PC-9 (cell line): ENCODE data around the gene SLC4A9. TPM values are rescaled to one million over a fixed set of nuclear protein-coding genes. Genes with fewer than 3 reads are reported as not detected.
A peak's percentile ranks its signal among the peaks of the same experiment; 100 is the strongest.

ENCODE experiments used
- BruUV-seq: library from RNA; stranded (reverse); fragments of 400-500 nt; replicated peaks from 2 replicates; lab custom pipeline; 2021; lab: Mats Ljungman, UMichigan
- CTCF ChIA-PET: fragments of 300-600 bp; sonication (Branson Sonifier 250); formaldehyde crosslinking; loops from one replicate; lab custom pipeline; 2022; ENCODE audit warnings: antibody characterized with exemption; lab: Charles Lee
- POLR2A ChIA-PET: fragments of 300-600 bp; sonication (Branson Sonifier 250); formaldehyde crosslinking; loops from one replicate; lab custom pipeline; 2022; ENCODE audit warnings: antibody characterized with exemption; ENCODE audit not compliant: unreplicated experiment; lab: Charles Lee
- DNase-seq, 2 experiments: peaks; one replicate each; pipeline versions ENCODE4 v3.0.0 to v3.0.0-alpha.2; 2015 to 2022; ENCODE audit warnings: mixed read lengths in 1 of 2
- H2AFZ ChIP-seq: fragments of 200-600 bp; sonication (generic); 2 replicates; pipeline ENCODE4 v1.8.1; 2017; ENCODE audit warnings: antibody characterized with exemption
- H3F3A ChIP-seq: fragments of 200-600 bp; sonication (generic); 2 replicates; pipeline ENCODE4 v1.8.1; 2017; ENCODE audit warnings: antibody characterized with exemption, mild to moderate bottlenecking, low read depth; ENCODE audit not compliant: insufficient read depth
- H3K27ac ChIP-seq: fragments of 200-600 bp; sonication (generic); 2 replicates; pipeline ENCODE4 v1.6.1; 2016; ENCODE audit warnings: mixed run types
- H3K27me3 ChIP-seq: fragments of 200-600 bp; sonication (generic); 2 replicates; pipeline ENCODE4 v1.6.1; 2016; ENCODE audit warnings: low read depth, mixed run types; ENCODE audit not compliant: insufficient read depth
- H3K36me3 ChIP-seq: fragments of 200-600 bp; sonication (generic); 2 replicates; pipeline ENCODE4 v1.6.1; 2016; ENCODE audit warnings: low read depth, mixed run types
- H3K4me1 ChIP-seq: fragments of 200-600 bp; sonication (generic); replicated peaks from 2 replicates; pipeline ENCODE4 v1.6.1; 2016; ENCODE audit warnings: mixed run types; ENCODE audit not compliant: insufficient read depth
- H3K4me2 ChIP-seq: fragments of 200-600 bp; sonication (generic); 2 replicates; pipeline ENCODE4 v1.6.1; 2017; ENCODE audit warnings: mixed run types
- H3K4me3 ChIP-seq: fragments of 200-600 bp; sonication (generic); 2 replicates; pipeline ENCODE4 v1.6.1; 2016; ENCODE audit warnings: mixed run types
- H3K79me2 ChIP-seq: fragments of 200-600 bp; sonication (generic); 2 replicates; pipeline ENCODE4 v1.6.1; 2017; ENCODE audit warnings: low read depth, mixed run types
- H3K9me2 ChIP-seq: fragments of 200-600 bp; sonication (generic); 2 replicates; pipeline ENCODE4 v1.8.1; 2017; ENCODE audit warnings: mild to moderate bottlenecking; ENCODE audit not compliant: insufficient read depth
- H3K9me3 ChIP-seq: fragments of 200-600 bp; sonication (generic); 2 replicates; pipeline ENCODE4 v1.8.1; 2016; ENCODE audit warnings: low read depth; ENCODE audit not compliant: insufficient read depth
- H4K20me1 ChIP-seq: fragments of 200-600 bp; sonication (generic); 2 replicates; pipeline ENCODE4 v1.8.1; 2017; ENCODE audit not compliant: insufficient read depth
- EZH2 ChIP-seq: fragments of 200-600 bp; sonication (generic); IDR thresholded peaks from 2 replicates; pipeline ENCODE4 v1.8.0; 2017; ENCODE audit warnings: antibody characterized with exemption, low read depth
- intact Hi-C: fragments of 100-400 bp; cut with micrococcal nuclease; formaldehyde crosslinking; loops from one replicate; pipeline ENCODE4 v1.10.0; 2022; ENCODE audit not compliant: unreplicated experiment
- total RNA-seq: library from RNA; stranded (reverse); gene quantifications from 2 replicates; pipeline ENCODE4 v1.2.3, GENCODE V29; 2021
- TF ChIP-seq, protein P1 (sequence below): fragments of 200-600 bp; sonication (generic); conservative IDR thresholded peaks from 2 replicates; pipeline ENCODE4 v1.6.1; 2017; ENCODE audit warnings: mixed run types, antibody characterized with exemption, mild to moderate bottlenecking, moderate library complexity

The SLC4A9 gene
- total RNA-seq, 1 experiment from 2014 or later: 0.20 TPM

DNA sequence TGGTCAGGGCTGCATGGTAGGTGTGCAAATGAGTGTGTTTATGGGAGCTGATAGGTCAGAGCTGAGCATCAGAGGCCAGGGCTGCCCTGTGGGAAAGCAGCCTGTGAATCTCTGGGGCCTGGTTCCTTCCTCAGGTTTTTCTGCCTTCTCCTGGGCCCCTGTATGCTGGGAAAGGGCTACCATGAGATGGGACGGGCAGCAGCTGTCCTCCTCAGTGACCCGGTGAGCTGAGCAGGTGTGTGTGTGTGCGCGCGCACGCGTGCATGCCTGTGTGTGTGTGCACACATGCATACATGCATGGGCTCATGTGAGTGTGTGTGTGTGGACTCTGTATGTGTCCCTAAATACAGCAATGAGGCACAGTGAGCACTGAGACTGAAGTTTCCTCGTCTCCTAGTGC, 2.3 kb downstream of the SLC4A9 start:
- Histone ChIP-seq H3K27ac (no peak overlapping the region), H3K9me3 (no peaks in the 10 kb centered on the region), H3F3A (no peaks in the 10 kb centered on the region), H3K79me2 (no peaks in the 10 kb centered on the region), H3K27me3 (no peaks in the 10 kb centered on the region), H3K36me3 (no peaks in the 10 kb centered on the region), H3K9me2 (no peaks in the 10 kb centered on the region), H4K20me1 (no peaks in the 10 kb centered on the region), H2AFZ (no peak overlapping the region), H3K4me1 (no peaks in the 10 kb centered on the region), H3K4me3 (no peak overlapping the region), H3K4me2 (no peak overlapping the region)
- ChIA-PET POLR2A (no interaction called here), CTCF (no interaction called here)
- TF ChIP-seq, protein P1, sequence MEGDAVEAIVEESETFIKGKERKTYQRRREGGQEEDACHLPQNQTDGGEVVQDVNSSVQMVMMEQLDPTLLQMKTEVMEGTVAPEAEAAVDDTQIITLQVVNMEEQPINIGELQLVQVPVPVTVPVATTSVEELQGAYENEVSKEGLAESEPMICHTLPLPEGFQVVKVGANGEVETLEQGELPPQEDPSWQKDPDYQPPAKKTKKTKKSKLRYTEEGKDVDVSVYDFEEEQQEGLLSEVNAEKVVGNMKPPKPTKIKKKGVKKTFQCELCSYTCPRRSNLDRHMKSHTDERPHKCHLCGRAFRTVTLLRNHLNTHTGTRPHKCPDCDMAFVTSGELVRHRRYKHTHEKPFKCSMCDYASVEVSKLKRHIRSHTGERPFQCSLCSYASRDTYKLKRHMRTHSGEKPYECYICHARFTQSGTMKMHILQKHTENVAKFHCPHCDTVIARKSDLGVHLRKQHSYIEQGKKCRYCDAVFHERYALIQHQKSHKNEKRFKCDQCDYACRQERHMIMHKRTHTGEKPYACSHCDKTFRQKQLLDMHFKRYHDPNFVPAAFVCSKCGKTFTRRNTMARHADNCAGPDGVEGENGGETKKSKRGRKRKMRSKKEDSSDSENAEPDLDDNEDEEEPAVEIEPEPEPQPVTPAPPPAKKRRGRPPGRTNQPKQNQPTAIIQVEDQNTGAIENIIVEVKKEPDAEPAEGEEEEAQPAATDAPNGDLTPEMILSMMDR: no peak
- TF ChIP-seq EZH2: no peak
- no peak for DNase-seq
- intact Hi-C loops: no loop called here
- no TSS peak for BruUV-seq

- Histone ChIP-seq H3K36me3 (no peaks in the 10 kb centered on the region), H3K4me1 (no peaks in the 10 kb centered on the region), H3K27ac (no peak overlapping the region), H3K9me2 (no peaks in the 10 kb centered on the region), H3F3A (no peaks in the 10 kb centered on the region), H3K4me3 (peak overlapping the region; percentile 53; the same call in 1 of the 2 replicates), H2AFZ (peak overlapping the region; percentile 77), H3K4me2 (peak overlapping the region; percentile 87), H3K9me3 (no peaks in the 10 kb centered on the region), H4K20me1 (no peaks in the 10 kb centered on the region), H3K79me2 (no peaks in the 10 kb centered on the region), H3K27me3 (no peaks in the 10 kb centered on the region)
- ChIA-PET CTCF (interaction anchor here (1.0 to 1.6 kb wide), 2 partner anchors 9 to 123 kb away, joined by 6 to 13 read pairs; no protein-coding TSS in a partner anchor), POLR2A (interaction anchor here (0.6 kb wide), 1 partner anchor 16 kb away, joined by 7 read pairs; no protein-coding TSS in a partner anchor)
- intact Hi-C loops: loop anchor here (1.0 kb wide), 1 partner anchor 357 kb away; no protein-coding TSS in a partner anchor
- TF ChIP-seq EZH2: no peak
- TF ChIP-seq, protein P1: peak; percentile 93
- no TSS peak for BruUV-seq
- DNase-seq: peak; percentile 54 to 81
These were observed 3.1 kb downstream of the SLC4A9 start for GRCh38 chr5:140362875-140363630.

GRCh38 chr5:140363631-140364471, 3.9 kb downstream of the SLC4A9 start:
- POLR2A ChIA-PET: no interaction called here
- no TSS peak for BruUV-seq
- TF ChIP-seq, protein P1: no peak
- TF ChIP-seq EZH2: no peak

More at GRCh38 chr5:140363631-140364471, 3.9 kb downstream of the SLC4A9 start:
- H3K9me2 ChIP-seq: no peaks in the 10 kb centered on the region
- intact Hi-C loops: loop anchor here (1.0 kb wide), 1 partner anchor 356 kb away; no protein-coding TSS in a partner anchor
- H3K27me3 ChIP-seq: no peaks in the 10 kb centered on the region
- H3F3A ChIP-seq: no peaks in the 10 kb centered on the region
- no peak for DNase-seq
- no peaks in the 10 kb centered on the region for H3K4me1 ChIP-seq
- H3K27ac ChIP-seq: no peak overlapping the region
- H3K9me3 ChIP-seq: no peaks in the 10 kb centered on the region
- H2AFZ ChIP-seq: peak overlapping the region; percentile 77
- H3K79me2 ChIP-seq: no peaks in the 10 kb centered on the region
- no peaks in the 10 kb centered on the region for H3K36me3 ChIP-seq
- CTCF ChIA-PET: interaction anchor here (1.0 to 1.6 kb wide), 2 partner anchors 9 to 124 kb away, joined by 6 to 13 read pairs; no protein-coding TSS in a partner anchor
- peak overlapping the region; percentile 87 for H3K4me2 ChIP-seq
- H3K4me3 ChIP-seq: peak overlapping the region; percentile 53; the same call in 1 of the 2 replicates
- H4K20me1 ChIP-seq: no peaks in the 10 kb centered on the region
